ENCODE results near the gene ST8SIA1. TPM values are rescaled to one million over a fixed set of nuclear protein-coding genes. Genes with fewer than 3 reads are reported as not detected.
"Not testable (repeated sequence)": the region's sequence is repeated elsewhere in the genome, so short reads cannot be mapped to it uniquely, and the experiment has no call there.

Gene ST8SIA1, protein sequence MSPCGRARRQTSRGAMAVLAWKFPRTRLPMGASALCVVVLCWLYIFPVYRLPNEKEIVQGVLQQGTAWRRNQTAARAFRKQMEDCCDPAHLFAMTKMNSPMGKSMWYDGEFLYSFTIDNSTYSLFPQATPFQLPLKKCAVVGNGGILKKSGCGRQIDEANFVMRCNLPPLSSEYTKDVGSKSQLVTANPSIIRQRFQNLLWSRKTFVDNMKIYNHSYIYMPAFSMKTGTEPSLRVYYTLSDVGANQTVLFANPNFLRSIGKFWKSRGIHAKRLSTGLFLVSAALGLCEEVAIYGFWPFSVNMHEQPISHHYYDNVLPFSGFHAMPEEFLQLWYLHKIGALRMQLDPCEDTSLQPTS
- 10 to 100 TPM in 2 of 4 donors, 1 to 10 TPM in 2; 6.9 to 18.0 (median 11.4) TPM for total RNA-seq

DNA sequence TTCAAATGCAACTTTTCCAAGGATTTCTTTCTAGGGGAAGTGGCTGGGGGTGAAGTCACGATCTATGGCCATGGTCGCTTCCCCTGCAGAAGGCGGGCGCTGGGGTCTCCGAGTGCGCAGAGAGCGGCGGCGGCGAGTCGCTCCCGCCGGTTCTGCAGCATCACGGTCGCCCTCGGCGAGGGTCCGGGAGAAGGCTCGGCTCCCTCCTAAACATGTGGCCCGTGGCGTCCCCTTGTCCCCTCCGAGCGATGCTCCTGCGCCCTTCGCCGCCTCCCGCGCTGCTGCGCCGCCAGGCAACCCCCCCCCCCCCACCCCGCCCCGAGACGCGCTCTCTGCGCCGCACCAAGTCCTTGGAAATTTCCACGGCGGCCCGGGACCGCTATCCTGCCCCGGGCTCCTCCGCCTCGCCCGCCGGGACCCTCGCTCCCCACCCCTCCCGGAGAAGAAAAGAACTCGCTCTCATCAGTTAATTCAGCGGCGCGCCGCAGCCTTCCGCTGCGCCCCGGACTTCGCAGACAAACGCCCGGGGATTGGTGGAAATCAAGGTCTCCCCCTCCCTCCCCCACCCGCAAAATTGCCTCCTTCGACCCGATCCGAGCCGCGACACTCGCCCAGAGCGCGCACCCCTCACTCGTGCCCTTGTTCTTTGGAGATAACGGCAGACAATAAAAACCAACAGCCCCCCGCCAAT, at the start of gene ST8SIA1:
Gene ST8SIA1, minus strand, starts transcription at position 298 of the 691 bp plus-strand sequence. CDS start 475 bp downstream, outside the sequence.
- Histone ChIP-seq H3K4me1 (peaks cover 26% of the 10 kb centered on the region), H3K9me3 (no peaks in the 10 kb centered on the region), H3K27ac (peak within 1 kb of the TSS; percentile 63), H3K36me3 (no peaks in the 10 kb centered on the region), H3K27me3 (peaks cover 3% of the 10 kb centered on the region), H3K4me3 (peak within 1 kb of the TSS; percentile 63)
- TF ChIP-seq CTCF (IDR thresholded peaks at IDR 0.05) (no peak), EP300 (IDR thresholded peaks at IDR 0.05) (no peak), POLR2A (IDR thresholded peaks at IDR 0.05) (no peak), POLR2AphosphoS5 (IDR thresholded peaks at IDR 0.05) (no peak)
- DNase-seq (ENCODE audit: low spot score in 2 of 2) = peak; percentile 78 to 84
- WGBS = under 1% methylated on average over 25 of the region's 70 CpGs

DNA sequence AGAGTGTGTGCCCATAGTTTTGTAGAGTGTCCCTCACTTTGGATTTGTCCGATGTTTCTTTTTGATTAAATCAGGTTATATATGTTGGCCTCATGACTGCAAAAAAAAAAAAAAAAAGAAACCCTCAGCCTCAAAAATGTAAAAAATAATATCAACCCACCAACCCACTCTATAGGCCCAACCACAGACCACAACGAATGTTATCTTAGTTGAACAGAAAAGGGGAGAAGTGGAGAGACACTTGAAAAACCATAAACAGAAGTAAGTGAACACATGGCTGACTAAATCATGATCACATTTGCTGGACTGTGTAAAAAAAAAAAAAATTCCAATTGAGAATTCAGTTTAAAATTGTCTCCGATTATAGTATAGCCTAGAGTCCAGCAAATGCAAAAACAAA, 45.5 kb upstream of the ST8SIA1 start:
- no peaks in the 10 kb centered on the region for H3K36me3 ChIP-seq
- no peak overlapping the region for H3K27ac ChIP-seq
- no peaks in the 10 kb centered on the region for H3K27me3 ChIP-seq
- no peak overlapping the region for H3K4me3 ChIP-seq
- peaks cover 5% of the 10 kb centered on the region for H3K9me3 ChIP-seq
- 87% methylated on average over 3 of the region's 3 CpGs for WGBS
- TF ChIP-seq POLR2A (IDR thresholded peaks at IDR 0.05) = no peak
- no peak for TF ChIP-seq POLR2AphosphoS5 (IDR thresholded peaks at IDR 0.05)
- no peak for TF ChIP-seq EP300 (IDR thresholded peaks at IDR 0.05)
- no peak for TF ChIP-seq CTCF (IDR thresholded peaks at IDR 0.05)
- DNase-seq (ENCODE audit: low spot score in 2 of 2) = no peak
- H3K4me1 ChIP-seq = no peaks in the 10 kb centered on the region

GRCh38 chr12:22377731-22378496, 43.4 kb upstream of the ST8SIA1 start:
- no peak overlapping the region for H3K27ac ChIP-seq
- H3K4me3 ChIP-seq = no peak overlapping the region
- no peaks in the 10 kb centered on the region for H3K36me3 ChIP-seq
- no peaks in the 10 kb centered on the region for H3K4me1 ChIP-seq
- DNase-seq (ENCODE audit: low spot score in 2 of 2) = no peak
- TF ChIP-seq POLR2AphosphoS5 (IDR thresholded peaks at IDR 0.05) (no peak), EP300 (IDR thresholded peaks at IDR 0.05) (no peak), CTCF (IDR thresholded peaks at IDR 0.05) (no peak), POLR2A (IDR thresholded peaks at IDR 0.05) (no peak)
- H3K27me3 ChIP-seq = no peaks in the 10 kb centered on the region
- WGBS = 71% methylated on average over 4 of the region's 4 CpGs
- H3K9me3 ChIP-seq = no peaks in the 10 kb centered on the region

GRCh38 chr12:22376596-22377150, 42.2 kb upstream of the ST8SIA1 start:
- not testable (repeated sequence) for DNase-seq (ENCODE audit: low spot score in 2 of 2); H3K27ac ChIP-seq; H3K4me1 ChIP-seq

GRCh38 chr12:22374508-22374907, 40.0 kb upstream of the ST8SIA1 start:
- Histone ChIP-seq H3K4me1 (no peaks in the 10 kb centered on the region), H3K27ac (no peak overlapping the region), H3K4me3 (no peak overlapping the region), H3K27me3 (no peaks in the 10 kb centered on the region), H3K9me3 (no peaks in the 10 kb centered on the region), H3K36me3 (no peaks in the 10 kb centered on the region)
- DNase-seq (ENCODE audit: low spot score in 2 of 2) = no peak
- no peak for TF ChIP-seq EP300 (IDR thresholded peaks at IDR 0.05)
- no peak for TF ChIP-seq POLR2A (IDR thresholded peaks at IDR 0.05)
- TF ChIP-seq CTCF (IDR thresholded peaks at IDR 0.05) = no peak
- TF ChIP-seq POLR2AphosphoS5 (IDR thresholded peaks at IDR 0.05) = no peak
- WGBS = 61% methylated on average over 2 of the region's 2 CpGs

More at GRCh38 chr12:22376596-22377150, 42.2 kb upstream of the ST8SIA1 start:
- WGBS = 96% methylated on average over 22 of the region's 44 CpGs
- not testable (repeated sequence) for H3K36me3 ChIP-seq, H3K27me3 ChIP-seq, H3K4me3 ChIP-seq, H3K9me3 ChIP-seq

Data from suprapubic skin (tissue), 4 donors.